Neural cell (in vitro differentiated cells): ENCODE measurements around the gene SPATS2L.

Source experiments
- EP300 ChIP-seq: fragments of 450-650 bp; conservative IDR thresholded peaks from 2 replicates; pipeline ENCODE4 v1.6.1; 2014; ENCODE audit warnings: antibody characterized with exemption, mild to moderate bottlenecking, moderate library complexity; ENCODE audit not compliant: poor library complexity, severe bottlenecking
- EZH2 ChIP-seq: fragments of 200-600, 300-800 bp; shearing (Covaris generic), sonication (generic); IDR thresholded peaks from 2 replicates; pipeline ENCODE4 v1.6.1; 2014; ENCODE audit warnings: antibody characterized with exemption, low read length, borderline replicate concordance, mild to moderate bottlenecking; ENCODE audit not compliant: insufficient read depth, poor library complexity, severe bottlenecking
- MXI1 ChIP-seq: fragments of 450-650 bp; conservative IDR thresholded peaks from 2 replicates; pipeline ENCODE4 v1.6.1; 2014; ENCODE audit warnings: antibody characterized with exemption, mild to moderate bottlenecking; ENCODE audit not compliant: poor library complexity, severe bottlenecking
- POLR2AphosphoS5 ChIP-seq: IDR thresholded peaks from 2 replicates; pipeline ENCODE4 v1.6.1; 2012
- TF ChIP-seq, protein P1 (sequence below): fragments of 450-650 bp; IDR thresholded peaks from 2 replicates; pipeline ENCODE4 v1.5.1; 2014; ENCODE audit warnings: antibody characterized with exemption, mild to moderate bottlenecking, moderate library complexity; ENCODE audit not compliant: poor library complexity, severe bottlenecking

DNA sequence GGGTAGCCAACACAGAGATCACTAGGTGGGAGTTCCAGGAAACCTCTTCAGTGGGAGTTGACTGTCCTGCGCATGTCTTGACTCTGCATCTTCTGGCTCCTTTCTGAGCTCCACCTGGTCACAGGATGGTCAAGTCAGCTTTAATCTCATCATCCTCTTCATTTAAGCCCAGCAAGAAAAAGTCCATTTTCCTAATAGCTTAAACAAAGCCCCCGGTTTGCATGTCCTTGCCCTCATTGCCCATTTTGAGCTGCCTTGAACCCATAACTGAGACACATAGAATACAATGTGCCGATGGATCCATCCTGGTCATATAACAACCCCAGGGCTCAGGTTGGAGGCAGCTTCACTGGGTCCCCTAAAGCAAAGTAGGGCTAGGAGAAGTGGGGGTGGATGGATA lies 40.8 kb downstream of the SPATS2L start:
- TF ChIP-seq, protein P1, sequence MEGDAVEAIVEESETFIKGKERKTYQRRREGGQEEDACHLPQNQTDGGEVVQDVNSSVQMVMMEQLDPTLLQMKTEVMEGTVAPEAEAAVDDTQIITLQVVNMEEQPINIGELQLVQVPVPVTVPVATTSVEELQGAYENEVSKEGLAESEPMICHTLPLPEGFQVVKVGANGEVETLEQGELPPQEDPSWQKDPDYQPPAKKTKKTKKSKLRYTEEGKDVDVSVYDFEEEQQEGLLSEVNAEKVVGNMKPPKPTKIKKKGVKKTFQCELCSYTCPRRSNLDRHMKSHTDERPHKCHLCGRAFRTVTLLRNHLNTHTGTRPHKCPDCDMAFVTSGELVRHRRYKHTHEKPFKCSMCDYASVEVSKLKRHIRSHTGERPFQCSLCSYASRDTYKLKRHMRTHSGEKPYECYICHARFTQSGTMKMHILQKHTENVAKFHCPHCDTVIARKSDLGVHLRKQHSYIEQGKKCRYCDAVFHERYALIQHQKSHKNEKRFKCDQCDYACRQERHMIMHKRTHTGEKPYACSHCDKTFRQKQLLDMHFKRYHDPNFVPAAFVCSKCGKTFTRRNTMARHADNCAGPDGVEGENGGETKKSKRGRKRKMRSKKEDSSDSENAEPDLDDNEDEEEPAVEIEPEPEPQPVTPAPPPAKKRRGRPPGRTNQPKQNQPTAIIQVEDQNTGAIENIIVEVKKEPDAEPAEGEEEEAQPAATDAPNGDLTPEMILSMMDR, result no peak
- TF ChIP-seq POLR2AphosphoS5 (no peak), EZH2 (no peak), EP300 (no peak), MXI1 (no peak)
